K562 (cell line): Measurements from ENCODE around the gene KIF3A. TPM values are rescaled to one million over a fixed set of nuclear protein-coding genes. Genes with fewer than 3 reads are reported as not detected.

Experiments
- ATAC-seq: fragments of 200-7000 bp; cut with Tn5 transposase; 3 replicates; pipeline ENCODE4 v1.9.1; 2020; ENCODE audit warnings: moderate library complexity
- BruUV-seq: library from RNA; stranded (reverse); fragments of 400-500 nt; replicated peaks from 2 replicates; lab custom pipeline; 2021; lab: Mats Ljungman, UMichigan
- CTCF ChIA-PET: fragments of 300-600 bp; formaldehyde crosslinking; extraction: SDS; loops from one replicate; lab custom pipeline; 2021; ENCODE audit warnings: low intra/inter-chr PET ratio; lab: Yijun Ruan, JAX
- POLR2A ChIA-PET: fragments of 300-600, 350-650 bp; sonication (Branson Sonifier 250); formaldehyde crosslinking; extraction: SDS; loops from one replicate; lab custom pipeline; 2021; ENCODE audit warnings: antibody characterized with exemption, inconsistent platforms; lab: Yijun Ruan, JAX
- DNase-seq, 4 experiments: peaks; one replicate each; pipeline versions ENCODE4 v3.0.0 to v3.0.0-alpha.2; 2011 to 2018; ENCODE audit warnings: low spot score in 3 of 4, mixed read lengths in 3 of 4; ENCODE audit errors: extremely low read depth in 1 of 4
- FAIRE-seq: peaks from 2 replicates; lab custom pipeline; 2011; peaks lifted over from hg19 to GRCh38; lab: Jason Lieb, UNC
- H2AFZ ChIP-seq: 2 replicates; pipeline ENCODE4 v1.6.0; 2011; ENCODE audit warnings: low read depth, low read length, control low read depth, inconsistent platforms
- H3K27ac ChIP-seq: fragments of 200-600 bp; 3 replicates; pipeline ENCODE4 v1.8.0; 2011; ENCODE audit warnings: low read depth, mild to moderate bottlenecking, control low read depth, inconsistent platforms, low read length, moderate library complexity, mixed read lengths; ENCODE audit errors: extremely low read depth
- H3K27me3 ChIP-seq, 2 experiments: fragments of 300-600 bp in 1 of 2; 2 replicates in 1 of 2; 3 replicates in 1 of 2; pipeline versions ENCODE4 v1.6.0 to v1.8.0; 2011; ENCODE audit warnings: inconsistent platforms in 2 of 2, low read length in 2 of 2, mild to moderate bottlenecking in 1 of 2, mixed read lengths in 1 of 2, moderate library complexity in 1 of 2; ENCODE audit not compliant: control insufficient read depth in 2 of 2, insufficient read depth in 2 of 2
- H3K36me3 ChIP-seq: fragments of 300-600 bp; 3 replicates; pipeline ENCODE4 v1.8.0; 2011; ENCODE audit warnings: mild to moderate bottlenecking, low read length, inconsistent platforms; ENCODE audit not compliant: control insufficient read depth, insufficient read depth
- H3K4me1 ChIP-seq, 2 experiments: fragments of 200-600 bp in 1 of 2; replicated peaks in 1 of 2; 2 replicates in 1 of 2; 3 replicates in 1 of 2; pipeline versions ENCODE4 v1.5.1 to v1.8.0; 2011; ENCODE audit warnings: inconsistent platforms in 2 of 2, low read length in 2 of 2, mild to moderate bottlenecking in 1 of 2, mixed read lengths in 1 of 2, moderate library complexity in 1 of 2; ENCODE audit not compliant: control insufficient read depth in 2 of 2, insufficient read depth in 2 of 2
- H3K4me2 ChIP-seq: 2 replicates; pipeline ENCODE4 v1.6.1; 2011; ENCODE audit warnings: low read length, control low read depth, inconsistent platforms, mixed read lengths; ENCODE audit not compliant: insufficient read depth
- H3K4me3 ChIP-seq: fragments of 200-600 bp; sonication (generic), shearing (Covaris generic); 2 replicates; pipeline ENCODE4 v1.5.1; 2016; ENCODE audit warnings: control low read depth, inconsistent platforms
- H3K79me2 ChIP-seq: fragments of 200-600 bp; 3 replicates; pipeline ENCODE4 v1.8.0; 2011; ENCODE audit warnings: low read length, inconsistent platforms; ENCODE audit not compliant: control insufficient read depth, insufficient read depth
- H3K9ac ChIP-seq, 2 experiments: 2 replicates each; pipeline versions ENCODE4 v1.6.0 to v1.6.1; 2011; ENCODE audit warnings: low read depth in 2 of 2, low read length in 2 of 2, control low read depth in 1 of 2, inconsistent platforms in 1 of 2, mild to moderate bottlenecking in 1 of 2, mixed read lengths in 1 of 2; ENCODE audit not compliant: insufficient read depth in 1 of 2
- H3K9me1 ChIP-seq: one replicate; pipeline ENCODE4 v1.6.0; 2011; ENCODE audit warnings: inconsistent platforms, mild to moderate bottlenecking, low read length, moderate library complexity; ENCODE audit not compliant: control insufficient read depth, insufficient read depth
- H3K9me3 ChIP-seq: replicated peaks from 2 replicates; pipeline ENCODE4 v1.5.1; 2011; ENCODE audit warnings: low read depth, low read length, inconsistent platforms; ENCODE audit not compliant: control insufficient read depth, insufficient read depth
- H4K20me1 ChIP-seq: replicated peaks from 2 replicates; pipeline ENCODE4 v1.6.1; 2011; ENCODE audit warnings: low read length, inconsistent platforms, mixed read lengths; ENCODE audit not compliant: control insufficient read depth, insufficient read depth
- AFF4 ChIP-seq: sonication (generic); formaldehyde crosslinking; IDR thresholded peaks from 2 replicates; pipeline ENCODE4 v1.8.0; 2023; ENCODE audit warnings: mild to moderate bottlenecking, missing genetic modification reagents
- ETV6 ChIP-seq, 3 experiments: fragments of 150-350 bp in 1 of 3; sonication (generic) in 1 of 3; formaldehyde crosslinking in 1 of 3; IDR thresholded peaks; 2 replicates each; pipeline versions ENCODE4 v1.6.1 to v1.8.0; 2014 to 2022; ENCODE audit warnings: borderline replicate concordance in 2 of 3, low read depth in 2 of 3, antibody characterized with exemption in 1 of 3, low read length in 1 of 3, mild to moderate bottlenecking in 1 of 3, missing genetic modification reagents in 1 of 3
- ZBTB40 ChIP-seq, 2 experiments: fragments of 450-650 bp in 1 of 2; sonication (generic) in 1 of 2; formaldehyde crosslinking in 1 of 2; IDR thresholded peaks; 2 replicates each; pipeline versions ENCODE4 v1.7.1 to v1.9.0; 2016 to 2022; ENCODE audit warnings: inconsistent platforms in 1 of 2, mild to moderate bottlenecking in 1 of 2, missing genetic modification reagents in 1 of 2
- WGBS: fragments of 100-300 bp; shearing (Covaris generic); methylation state at CpG from one replicate; pipeline ENCODE4 v1.1.6; 2016; ENCODE audit warnings: low coverage, mixed read lengths; ENCODE audit not compliant: insufficient coverage; ENCODE audit errors: missing lambda C conversion rate; 5-methylcytosine and 5-hydroxymethylcytosine counted together
- in situ Hi-C: fragments of 300-500 bp; cut with MboI; formaldehyde crosslinking; loops from 4 replicates; pipeline ENCODE4 v1.15.0; 2018; ENCODE audit warnings: inconsistent platforms, mixed read lengths
- intact Hi-C: fragments of 100-400 bp; cut with micrococcal nuclease; formaldehyde crosslinking; loops from 2 replicates; pipeline ENCODE4 v1.14.2; 2022
- polyA plus RNA-seq, 8 experiments: library from polyadenylated mRNA; depleted of rRNA in 4 of 8; stranded (reverse) in 5 of 8; unstranded in 3 of 8; fragments of >200 nt; fragmentation: Nextera tagmentation in 2 of 8; fragmentation: Illumina TruSeq in 1 of 8; extraction: Ambion mirVana in 2 of 8; extraction: Trizol in 1 of 8; gene quantifications; 2 replicates each; pipeline versions ENCODE4 v1.2.1 to v1.2.3, GENCODE V29; 2011 to 2014; ENCODE audit warnings: inconsistent platforms in 1 of 8, missing spikeins in 1 of 8
- total RNA-seq, 7 experiments: library from RNA; depleted of rRNA in 6 of 7; stranded (reverse); fragments of >200 nt in 6 of 7; fragmentation: Illumina TruSeq in 2 of 7; extraction: Trizol in 2 of 7; gene quantifications; 2 replicates each; pipeline versions ENCODE4 v1.2.1 to v1.2.3, GENCODE V29; 2011 to 2021; ENCODE audit warnings: low replicate concordance in 1 of 7

The KIF3A gene
- total and polyA plus RNA-seq, 9 of the 15 experiments (the other 6 are each of a cell fraction or from before 2014, with no cell fraction given) = 1.5 to 7.8 (median 6.0) TPM

- Histone ChIP-seq H2AFZ (peak overlapping the region; percentile 94), H4K20me1 (no peaks in the 10 kb centered on the region), H3K4me2 (peak overlapping the region; percentile 61), H3K27me3 (no peaks in the 10 kb centered on the region), H3K79me2 (no peaks in the 10 kb centered on the region), H3K4me3 (no peak overlapping the region), H3K9me3 (no peaks in the 10 kb centered on the region), H3K27ac (peak overlapping the region; percentile 81), H3K9me1 (no peaks in the 10 kb centered on the region), H3K36me3 (no peaks in the 10 kb centered on the region), H3K4me1 (peaks cover 63 to 82% of the 10 kb centered on the region in 2 experiments), H3K9ac (peak overlapping the region; percentile 58 to 81)
- BruUV-seq = no TSS peak
- peak; percentile 55 to 78 (median 63) for DNase-seq
- in situ Hi-C loops = no loop called here
- ChIA-PET CTCF (no interaction called here), POLR2A (interaction anchor here (0.9 to 2.5 kb wide), 6 partner anchors 10 to 166 kb away, joined by 3 to 12 read pairs (median 4); partner anchors contain the start of genes IL4 and SHROOM1)
- intact Hi-C loops = loop anchor here (5.0 kb wide), 2 partner anchors 73 to 158 kb away; partner anchors contain the start of gene KIF3A
- ATAC-seq = peak; percentile 35
- 21% methylated on average over 13 of the region's 13 CpGs for WGBS
- FAIRE-seq = peak; percentile 81
- TF ChIP-seq ZBTB40 (IDR thresholded peaks at IDR 0.05) (no peak), ZBTB40 (CRISPR knock-in tag; IDR thresholded peaks at IDR 0.05) (no peak), AFF4 (CRISPR knock-in tag) (0 out of 2 replicates have a peak, but pooled peaks have one; percentile 17), ETV6 (IDR thresholded peaks at IDR 0.05; ENCODE audit: borderline replicate concordance in 1 of 2, low read depth in 2 of 2, low read length in 1 of 2) (no peak), ETV6 (CRISPR knock-in tag; IDR thresholded peaks at IDR 0.05; ENCODE audit: borderline replicate concordance) (no peak)
These were observed 73.3 kb downstream of the KIF3A start for GRCh38 chr5:132663771-132664695.
